ENCODE measurements around the gene BCL11A. TPM values are rescaled to one million over a fixed set of nuclear protein-coding genes. Genes with fewer than 3 reads are reported as not detected.

Gene BCL11A
- total and polyA plus RNA-seq, 2 of the 13 experiments (the other 11 are each of a cell fraction or from before 2014, with no cell fraction given): not detected

DNA sequence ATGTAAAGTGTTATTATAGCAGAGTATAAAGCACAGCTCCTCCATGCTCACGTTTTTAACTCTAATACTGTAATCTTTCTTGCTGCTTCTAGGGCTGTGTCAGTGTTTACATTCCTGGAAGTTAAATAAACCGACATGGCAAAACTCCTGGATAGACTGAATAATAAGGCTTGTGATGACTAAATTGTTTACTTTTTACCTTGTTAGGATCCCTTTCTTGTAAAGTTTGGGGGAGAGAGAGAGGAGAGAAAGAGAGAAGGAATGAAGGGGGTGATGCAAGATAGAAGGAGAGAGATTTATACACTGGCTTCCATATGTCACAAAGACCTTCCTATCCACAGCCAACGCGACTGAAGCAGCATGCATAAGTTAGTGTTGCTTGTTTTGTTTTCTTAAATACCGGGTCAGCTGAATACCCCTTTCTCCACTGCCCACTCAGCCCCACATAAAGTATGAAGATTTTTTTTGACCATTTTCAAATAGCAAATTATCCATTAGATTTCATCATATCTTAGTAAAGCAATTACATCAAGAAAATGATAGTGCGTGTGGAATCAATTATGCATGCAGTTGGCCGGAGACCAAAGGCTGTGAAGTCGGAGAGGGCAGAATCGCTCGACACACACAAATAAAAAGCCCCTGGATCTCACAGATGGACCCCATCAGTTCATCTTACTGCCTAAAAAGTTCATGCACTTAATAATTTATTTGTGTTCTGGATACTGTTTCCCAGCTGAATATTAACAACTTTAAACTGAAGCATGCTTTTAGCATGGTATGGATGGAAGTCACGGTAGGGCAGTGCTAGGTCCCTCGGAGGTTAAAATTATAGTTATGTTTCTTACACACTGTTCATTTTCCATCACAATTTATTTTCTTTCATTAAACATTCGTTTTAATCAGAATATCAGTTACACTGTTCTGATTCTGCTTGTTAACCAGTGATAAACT lies 20.1 kb downstream of the BCL11A start:
- H3K79me2 ChIP-seq (ENCODE audit: insufficient read depth, low read length): no peaks in the 10 kb centered on the region
- H3K27me3 ChIP-seq (ENCODE audit: control insufficient read depth in 1 of 2, insufficient read depth in 2 of 2, low read length in 2 of 2): peaks cover 0 to 64% of the 10 kb centered on the region in 2 experiments; a peak in 4 of 5 replicates
- no peaks in the 10 kb centered on the region for H3K36me3 ChIP-seq (replicated peaks in 1 of 2; ENCODE audit: control insufficient read depth in 1 of 2, insufficient read depth in 2 of 2, low read length in 2 of 2)
- H3K27ac ChIP-seq (ENCODE audit: extremely low read length, insufficient read depth, low read length): no peak overlapping the region
- no peak overlapping the region for H2AFZ ChIP-seq (ENCODE audit: low read length)
- peaks cover 21% of the 10 kb centered on the region for H3K4me1 ChIP-seq (ENCODE audit: insufficient read depth, low read length)
- intact Hi-C loops (cut with micrococcal nuclease; ENCODE audit: unreplicated experiment): no loop called here
- ChIA-PET POLR2A (no interaction called here), CTCF (ENCODE audit: low intra/inter-chr PET ratio, low total read pairs) (no interaction called here)
- FAIRE-seq (no peak), DNase-seq (ENCODE audit: low spot score) (peak; percentile 36), ATAC-seq (no peak)
- WGBS (ENCODE audit: low lambda C conversion rate): 38% methylated on average over 13 of the region's 13 CpGs
- BruUV-seq (replicated peaks): no TSS peak
- H3K4me3 ChIP-seq (replicated peaks in 1 of 3; ENCODE audit: insufficient read depth in 1 of 3, low read depth in 2 of 3, low read length in 3 of 3): no peak overlapping the region
- in situ Hi-C loops (cut with HindIII; ENCODE audit: extremely low pct_ligation_motif_present, low pct_unique_long_range_greater_than_20kb): no loop called here
- no peaks in the 10 kb centered on the region for H3K9me3 ChIP-seq (ENCODE audit: low read length)
- no peak overlapping the region for H3K9ac ChIP-seq (ENCODE audit: insufficient read depth, low read depth, low read length)
- H4K20me1 ChIP-seq (ENCODE audit: insufficient read depth, low read length): no peaks in the 10 kb centered on the region; the same call in 1 of the 2 replicates
- H3K4me2 ChIP-seq (ENCODE audit: low read depth, low read length): no peak overlapping the region
- TF ChIP-seq ATF4 (CRISPR knock-in tag; IDR thresholded peaks at IDR 0.05) (0 out of 4 replicates have a peak, but pooled peaks of 1 of the 2 experiments have one; percentile 33), HNRNPLL (IDR thresholded peaks at IDR 0.05; ENCODE audit: low read depth, low read length, poor library complexity, severe bottlenecking) (no peak), FOXA1 (IDR thresholded peaks at IDR 0.05) (no peak), FOXA1 (CRISPR knock-in tag; IDR thresholded peaks at IDR 0.05) (peak; percentile 39; the same call in 1 of the 2 replicates), ZNF577 (CRISPR knock-in tag; IDR thresholded peaks at IDR 0.05; ENCODE audit: borderline replicate concordance, low read depth) (no peak), BHLHE40 (IDR thresholded peaks at IDR 0.05; ENCODE audit: low read length) (peak; percentile 77), RERE (CRISPR knock-in tag; IDR thresholded peaks at IDR 0.05; ENCODE audit: low read depth) (peak; percentile 68; the same call in 1 of the 2 replicates), BCL6 (CRISPR knock-in tag; IDR thresholded peaks at IDR 0.05) (peak; percentile 95), FOXP1 (IDR thresholded peaks at IDR 0.05) (no peak), FOXP1 (CRISPR knock-in tag; IDR thresholded peaks at IDR 0.05) (peak; percentile 66), EP300 (IDR thresholded peaks at IDR 0.05; ENCODE audit: low read depth in 2 of 2, low read length in 2 of 2) (peak in 1 of 2 experiments; percentile 12; a peak in 1 of 4 replicates), EP300 (CRISPR knock-in tag; IDR thresholded peaks at IDR 0.05; ENCODE audit: borderline replicate concordance) (no peak), RARA (CRISPR knock-in tag; IDR thresholded peaks at IDR 0.05) (0 out of 2 replicates have a peak, but pooled peaks have one; percentile 15), HHEX (CRISPR knock-in tag; IDR thresholded peaks at IDR 0.05) (peak; percentile 92), HMG20A (CRISPR knock-in tag; IDR thresholded peaks at IDR 0.05; ENCODE audit: borderline replicate concordance) (peak; percentile 39; the same call in 1 of the 2 replicates)

Data from HepG2 (cell line).